GM23248 (cell line): Measurements from ENCODE around the gene HDHD3. TPM values are rescaled to one million over a fixed set of nuclear protein-coding genes. Genes with fewer than 3 reads are reported as not detected.

Source experiments
- DNase-seq: peaks from one replicate; pipeline ENCODE4 v3.0.0-alpha.2; 2015
- H2AFZ ChIP-seq: fragments of 200-600 bp; sonication (generic); 2 replicates; pipeline ENCODE4 v1.6.1; 2016; ENCODE audit warnings: antibody characterized with exemption
- H3F3A ChIP-seq: fragments of 200-600 bp; sonication (generic); 2 replicates; pipeline ENCODE4 v1.6.1; 2016; ENCODE audit warnings: mild to moderate bottlenecking, antibody characterized with exemption, mixed run types; ENCODE audit not compliant: insufficient read depth
- H3K27ac ChIP-seq: fragments of 200-600 bp; sonication (generic); 2 replicates; pipeline ENCODE4 v1.5.1; 2016; ENCODE audit warnings: mild to moderate bottlenecking
- H3K27me3 ChIP-seq: fragments of 200-600 bp; sonication (generic); replicated peaks from 2 replicates; pipeline ENCODE4 v1.6.1; 2016; ENCODE audit warnings: mild to moderate bottlenecking; ENCODE audit not compliant: insufficient read depth
- H3K36me3 ChIP-seq: fragments of 200-600 bp; sonication (generic); 2 replicates; pipeline ENCODE4 v1.6.1; 2016; ENCODE audit warnings: low read depth, mild to moderate bottlenecking
- H3K4me1 ChIP-seq: fragments of 200-600 bp; sonication (generic); 2 replicates; pipeline ENCODE4 v1.6.1; 2016; ENCODE audit warnings: mild to moderate bottlenecking; ENCODE audit not compliant: insufficient read depth
- H3K4me2 ChIP-seq: fragments of 200-600 bp; sonication (generic); one replicate; pipeline ENCODE4 v1.6.1; 2016; ENCODE audit warnings: mild to moderate bottlenecking; ENCODE audit not compliant: unreplicated experiment
- H3K4me3 ChIP-seq: fragments of 200-600 bp; sonication (generic); 2 replicates; pipeline ENCODE4 v1.5.1; 2016; ENCODE audit warnings: mild to moderate bottlenecking
- H3K79me2 ChIP-seq: fragments of 200-600 bp; sonication (generic); 2 replicates; pipeline ENCODE4 v1.6.1; 2016; ENCODE audit warnings: mild to moderate bottlenecking; ENCODE audit not compliant: insufficient read depth
- H3K9ac ChIP-seq: fragments of 200-600 bp; sonication (generic); 2 replicates; pipeline ENCODE4 v1.6.1; 2016; ENCODE audit warnings: mild to moderate bottlenecking
- H3K9me2 ChIP-seq: fragments of 200-600 bp; sonication (generic); 2 replicates; pipeline ENCODE4 v1.6.1; 2016; ENCODE audit warnings: mixed run types, mild to moderate bottlenecking, moderate library complexity; ENCODE audit not compliant: insufficient read depth
- H3K9me3 ChIP-seq: fragments of 200-600 bp; sonication (generic); one replicate; pipeline ENCODE4 v1.6.1; 2017; ENCODE audit warnings: low read depth
- H4K20me1 ChIP-seq: fragments of 200-600 bp; sonication (generic); 2 replicates; pipeline ENCODE4 v1.6.0; 2016; ENCODE audit not compliant: insufficient read depth
- EZH2 ChIP-seq: fragments of 200-600 bp; sonication (generic); IDR thresholded peaks from 2 replicates; pipeline ENCODE4 v1.6.1; 2018; ENCODE audit warnings: antibody characterized with exemption, mild to moderate bottlenecking; ENCODE audit not compliant: insufficient read depth, poor library complexity, severe bottlenecking
- EZH2phosphoT487 ChIP-seq: fragments of 200-600 bp; sonication (generic); IDR thresholded peaks from 2 replicates; pipeline ENCODE4 v1.6.1; 2018; ENCODE audit warnings: antibody characterized with exemption, moderate library complexity, mild to moderate bottlenecking, low read depth; ENCODE audit not compliant: insufficient read depth
- WGBS, 2 experiments: methylation state at CpG; one replicate each; pipeline ENCODE4 v1.1.6; 2015 to 2017; ENCODE audit warnings: low lambda C conversion rate in 2 of 2, low coverage in 1 of 2; ENCODE audit errors: missing lambda C conversion rate in 2 of 2; 5-methylcytosine and 5-hydroxymethylcytosine counted together
- in situ Hi-C: fragments of 300-500 bp; cut with MboI; formaldehyde crosslinking; loops from 2 replicates; pipeline ENCODE4 v1.15.0; 2020
- polyA plus RNA-seq: library from polyadenylated mRNA; unstranded; fragments of >200 nt; fragmentation: Nextera tagmentation; extraction: Ambion mirVana; gene quantifications from 2 replicates; pipeline ENCODE4 v1.2.1, GENCODE V29; 2016
- total RNA-seq: library from RNA; depleted of rRNA; stranded (reverse); fragments of >200 nt; shearing (Covaris generic); gene quantifications from 2 replicates; pipeline ENCODE4 v1.2.3, GENCODE V29; 2014

The HDHD3 gene
- total and polyA plus RNA-seq, 2 experiments from 2014 or later, result 8.3 to 13.2 TPM

DNA sequence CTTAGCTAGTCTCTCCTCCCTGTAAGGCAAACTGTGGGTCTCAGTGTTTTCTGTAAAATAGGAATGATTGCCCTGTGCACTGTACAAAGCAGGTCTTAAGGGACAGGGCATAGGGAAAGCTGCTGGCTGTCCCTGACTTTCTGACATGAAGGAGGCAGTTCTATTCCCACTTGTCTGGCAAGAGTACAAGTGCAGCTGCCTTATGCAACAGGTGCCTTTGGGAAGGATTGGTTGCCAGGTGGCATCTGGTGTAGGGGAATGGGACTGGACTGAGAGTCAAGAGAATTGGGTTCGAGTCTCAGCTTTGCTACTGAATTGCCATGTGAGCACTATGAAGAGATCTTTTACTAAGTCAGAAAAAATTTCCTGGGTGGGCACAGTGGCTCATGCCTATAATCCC lies 17.4 kb downstream of the HDHD3 start:
- Histone ChIP-seq H3K4me3 (no peak overlapping the region), H3K9ac (no peak overlapping the region), H3K36me3 (no peaks in the 10 kb centered on the region), H3K4me2 (no peak overlapping the region), H3K27me3 (peaks cover 31% of the 10 kb centered on the region), H3K4me1 (no peaks in the 10 kb centered on the region), H3K9me2 (no peaks in the 10 kb centered on the region), H3K27ac (no peak overlapping the region), H3K79me2 (no peaks in the 10 kb centered on the region), H4K20me1 (no peaks in the 10 kb centered on the region), H2AFZ (no peak overlapping the region), H3F3A (no peaks in the 10 kb centered on the region), H3K9me3 (no peaks in the 10 kb centered on the region)
- 57 to 60% methylated on average over 1 of the region's 1 CpG for WGBS, 2 experiments
- DNase-seq, result no peak
- TF ChIP-seq EZH2, result no peak
- no peak for TF ChIP-seq EZH2phosphoT487
- in situ Hi-C loops, result no loop called here

DNA sequence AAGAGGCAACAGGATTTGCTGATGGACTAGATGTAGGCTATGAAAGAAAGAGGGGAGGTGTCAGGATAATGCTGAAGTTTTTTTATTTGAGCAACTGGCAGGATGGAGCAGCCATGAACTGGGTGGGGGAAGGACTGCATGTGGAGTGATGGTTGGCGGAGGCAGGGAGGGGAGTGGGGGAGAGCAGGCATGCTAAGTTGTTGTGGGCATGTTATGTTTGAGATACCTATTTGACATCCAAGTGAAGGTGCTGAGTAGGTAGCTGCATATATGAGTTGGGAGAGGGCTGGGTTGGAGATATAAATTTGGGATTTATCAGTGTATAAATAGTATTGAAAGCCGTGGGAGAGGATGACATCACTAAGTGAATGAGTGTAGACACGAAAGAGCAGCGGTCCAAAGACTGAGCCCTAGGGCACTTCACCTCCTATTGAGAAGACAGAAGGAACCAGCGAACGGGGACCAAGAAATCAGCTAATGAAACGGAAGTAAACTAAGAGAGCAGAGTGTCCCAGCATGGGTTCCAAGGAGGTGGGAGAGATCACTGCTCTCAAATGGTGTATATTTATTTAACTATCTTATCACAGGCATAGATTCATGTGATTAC lies 20.0 kb downstream of the HDHD3 start:
- Histone ChIP-seq H3K36me3 (no peaks in the 10 kb centered on the region), H3K4me1 (no peaks in the 10 kb centered on the region), H3K9me3 (no peaks in the 10 kb centered on the region), H3K27ac (no peak overlapping the region), H3K79me2 (no peaks in the 10 kb centered on the region), H3F3A (no peaks in the 10 kb centered on the region), H3K4me2 (no peak overlapping the region), H3K27me3 (peaks cover 43% of the 10 kb centered on the region), H2AFZ (no peak overlapping the region), H4K20me1 (no peaks in the 10 kb centered on the region), H3K9me2 (no peaks in the 10 kb centered on the region), H3K9ac (no peak overlapping the region), H3K4me3 (no peak overlapping the region)
- no peak for TF ChIP-seq EZH2
- 57 to 61% methylated on average over 7 of the region's 7 CpGs for WGBS, 2 experiments
- in situ Hi-C loops, result no loop called here
- DNase-seq, result no peak

- in situ Hi-C loops, result no loop called here
- H3K4me3 ChIP-seq, result no peak overlapping the region
- WGBS, 2 experiments, result 38 to 47% methylated on average over 4 of the region's 4 CpGs
- no peak overlapping the region for H2AFZ ChIP-seq
- no peaks in the 10 kb centered on the region for H3K4me1 ChIP-seq
- H4K20me1 ChIP-seq, result no peaks in the 10 kb centered on the region
- no peaks in the 10 kb centered on the region for H3K36me3 ChIP-seq
- no peaks in the 10 kb centered on the region for H3K9me2 ChIP-seq
- TF ChIP-seq EZH2phosphoT487 (no peak), EZH2 (no peak)
- no peaks in the 10 kb centered on the region for H3K79me2 ChIP-seq
- no peak overlapping the region for H3K4me2 ChIP-seq
- H3K9me3 ChIP-seq, result no peaks in the 10 kb centered on the region
- peaks cover 60% of the 10 kb centered on the region for H3K27me3 ChIP-seq
- H3K27ac ChIP-seq, result no peak overlapping the region
- H3K9ac ChIP-seq, result no peak overlapping the region
- DNase-seq, result no peak
- H3F3A ChIP-seq, result no peaks in the 10 kb centered on the region
Observed at GRCh38 chr9:113355040-113355596, 21.7 kb downstream of the HDHD3 start.

DNA sequence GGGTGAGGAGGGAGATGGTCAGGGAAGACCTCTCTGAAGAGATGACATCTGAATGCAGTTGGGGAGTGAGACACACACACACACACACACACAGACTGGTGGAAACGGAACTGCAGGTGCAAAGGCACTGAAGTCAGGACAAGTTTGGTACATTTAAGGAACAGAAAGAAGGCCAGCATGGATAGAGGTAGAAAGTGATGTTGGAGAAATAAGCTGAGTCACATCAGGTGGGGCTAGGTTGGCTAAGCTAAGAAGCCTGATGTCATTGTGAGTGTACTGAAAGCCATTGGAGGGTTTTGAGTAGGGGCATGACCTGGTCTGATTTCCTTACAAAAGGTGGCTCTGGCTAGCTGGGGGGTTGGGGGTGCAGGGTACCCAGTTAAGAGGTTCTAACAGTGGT lies 24.4 kb downstream of the HDHD3 start:
- H3K36me3 ChIP-seq, result no peaks in the 10 kb centered on the region
- no peak overlapping the region for H3K4me3 ChIP-seq
- no peak overlapping the region for H3K4me2 ChIP-seq
- no peak for TF ChIP-seq EZH2
- no peak for TF ChIP-seq EZH2phosphoT487
- WGBS, 2 experiments, result 60% methylated on average over 1 of the region's 1 CpG
- no peaks in the 10 kb centered on the region for H4K20me1 ChIP-seq
- in situ Hi-C loops, result no loop called here
- H3K9ac ChIP-seq, result no peak overlapping the region
- DNase-seq, result peak; percentile 14
- no peak overlapping the region for H2AFZ ChIP-seq
- no peak overlapping the region for H3K27ac ChIP-seq
- H3K9me3 ChIP-seq, result no peaks in the 10 kb centered on the region
- H3F3A ChIP-seq, result no peaks in the 10 kb centered on the region
- no peaks in the 10 kb centered on the region for H3K79me2 ChIP-seq
- no peaks in the 10 kb centered on the region for H3K4me1 ChIP-seq
- no peaks in the 10 kb centered on the region for H3K9me2 ChIP-seq
- peaks cover 71% of the 10 kb centered on the region for H3K27me3 ChIP-seq
